Stimulated activated naive CD4-positive, alpha-beta T cell (primary cell): ENCODE measurements around the gene GPRIN3.
"Not testable (repeated sequence)": the region's sequence is repeated elsewhere in the genome, so short reads cannot be mapped to it uniquely, and the experiment has no call there.

ENCODE experiments used
- DNase-seq, 6 experiments: peaks; one replicate each; lab custom pipeline; 2025; lab: John Stamatoyannopoulos, UW

Gene GPRIN3

DNA sequence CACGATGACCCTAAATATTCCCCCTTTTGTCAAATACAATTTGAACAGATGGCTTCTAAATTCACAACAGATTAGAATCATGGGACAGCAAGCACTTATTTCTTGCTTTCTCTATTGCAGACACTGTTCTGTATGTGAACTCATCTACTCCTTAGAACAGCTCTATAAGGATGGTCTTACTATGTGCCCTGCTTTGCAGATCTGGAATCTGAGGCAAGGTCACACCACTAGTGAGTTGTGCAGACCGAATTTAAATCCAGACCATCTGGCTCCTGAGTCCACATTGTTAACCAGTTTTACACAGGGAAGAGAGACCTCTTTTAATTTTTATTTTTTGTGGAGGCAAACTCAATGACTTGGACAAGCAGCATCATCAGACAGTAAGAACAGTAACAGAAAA, 50.2 kb downstream of the GPRIN3 start:
- DNase-seq = no peak

DNA sequence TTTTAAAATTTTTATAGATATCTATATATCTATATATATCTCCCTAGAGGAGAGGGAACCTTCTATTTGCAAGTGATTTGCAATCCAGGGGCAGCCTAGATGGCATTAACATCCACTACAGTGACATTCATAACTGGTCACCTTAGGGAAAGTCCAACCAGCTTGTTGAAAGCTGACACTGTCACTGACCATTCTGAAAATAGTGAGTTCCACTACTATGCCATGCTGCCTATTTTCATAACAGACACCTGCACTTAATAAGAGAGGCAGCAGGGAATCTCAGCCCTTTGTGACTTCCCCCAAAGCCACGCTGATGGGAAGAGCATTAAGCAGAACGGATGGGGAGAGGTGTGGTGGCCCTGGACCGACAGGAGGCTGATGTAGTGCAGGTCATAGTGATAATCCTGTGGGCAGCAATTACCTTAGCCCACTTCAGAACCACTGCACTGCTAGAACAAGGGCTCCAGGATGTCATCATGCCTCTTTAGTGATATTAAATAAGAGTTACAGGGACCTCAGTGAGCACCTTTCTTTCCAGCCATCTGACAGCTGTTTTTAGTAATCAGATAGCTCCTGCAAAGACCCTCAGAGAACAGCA, 51.3 kb downstream of the GPRIN3 start:
- DNase-seq = no peak

DNA sequence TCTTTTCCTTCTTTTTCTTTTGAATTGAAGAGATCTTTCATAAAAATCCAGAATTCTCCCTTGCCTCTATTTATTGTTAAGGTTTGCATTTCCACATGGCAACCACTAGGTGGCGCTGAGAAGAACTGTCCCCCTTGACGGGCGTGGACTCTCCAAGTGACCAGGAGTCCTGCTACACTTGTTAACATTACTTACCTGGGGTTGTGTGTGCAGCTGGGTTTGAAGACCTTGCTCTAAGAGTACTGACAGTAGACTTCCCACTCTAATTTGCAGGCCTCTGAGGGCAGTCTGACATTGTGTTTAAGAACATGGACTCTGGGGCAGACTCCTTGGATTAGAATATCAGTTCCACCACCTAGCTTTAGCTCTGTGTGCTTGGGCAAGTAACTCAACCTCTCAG, 52.8 kb downstream of the GPRIN3 start:
- peak in 4 of 6 experiments; percentile 12 to 60 (median 34) for DNase-seq

DNA sequence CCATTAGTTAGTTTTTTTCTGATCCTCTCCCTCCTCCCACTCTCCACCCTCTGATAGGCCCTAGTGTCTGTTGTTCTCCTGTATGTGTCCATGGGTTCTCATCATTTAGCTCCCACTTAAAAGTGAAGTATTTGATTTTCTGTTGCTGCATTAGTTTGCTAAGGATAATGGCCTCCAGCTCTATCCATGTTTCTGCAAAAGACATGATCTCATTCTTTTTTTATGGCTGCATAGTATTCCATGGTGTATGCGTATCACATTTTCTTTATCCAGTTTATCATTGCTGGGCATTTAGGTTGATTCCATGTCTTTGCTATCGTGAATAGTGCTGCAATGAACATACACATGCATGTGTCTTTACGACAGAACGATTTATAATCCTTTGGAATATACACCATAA, 53.3 kb downstream of the GPRIN3 start:
- DNase-seq = not testable (repeated sequence)

DNA sequence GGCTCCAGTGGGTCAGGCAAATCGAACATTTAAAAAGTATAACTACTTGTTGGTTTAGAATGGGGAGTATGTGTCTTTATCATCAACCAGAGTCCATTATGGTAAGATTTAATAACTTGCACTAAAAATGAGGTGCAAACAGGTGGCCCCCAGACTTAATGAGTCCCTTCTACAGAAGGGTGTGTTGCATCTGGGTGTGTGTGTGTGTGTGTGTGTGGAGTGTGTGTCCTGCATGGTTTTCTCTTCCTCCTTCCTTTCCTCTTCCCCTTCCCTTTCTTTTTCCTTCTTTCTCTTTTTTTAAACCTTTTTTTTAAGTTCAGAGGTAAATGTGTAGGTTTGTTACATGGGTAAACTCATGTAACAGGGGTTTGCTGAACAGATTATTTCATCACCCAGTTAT, 53.7 kb downstream of the GPRIN3 start:
- no peak for DNase-seq

DNA sequence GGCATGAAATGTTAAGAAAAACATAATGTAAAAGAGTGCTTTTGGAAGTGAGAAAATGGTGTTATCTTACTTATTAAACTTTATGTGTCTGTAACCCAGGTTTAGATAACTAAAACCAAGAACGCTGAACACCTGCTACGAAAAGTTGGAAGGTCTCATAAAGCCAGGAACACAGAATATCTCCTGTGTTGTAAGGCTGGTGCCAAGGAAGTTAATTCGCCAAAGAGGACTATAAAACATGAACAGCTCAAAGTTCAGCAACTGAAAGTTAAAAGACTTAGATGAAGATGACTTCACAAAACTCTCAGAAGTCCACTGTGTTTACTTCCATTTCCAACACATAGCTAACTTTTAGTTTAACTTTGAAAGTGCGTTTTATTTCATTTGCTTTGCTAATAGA, 54.3 kb downstream of the GPRIN3 start:
- DNase-seq = no peak

DNA sequence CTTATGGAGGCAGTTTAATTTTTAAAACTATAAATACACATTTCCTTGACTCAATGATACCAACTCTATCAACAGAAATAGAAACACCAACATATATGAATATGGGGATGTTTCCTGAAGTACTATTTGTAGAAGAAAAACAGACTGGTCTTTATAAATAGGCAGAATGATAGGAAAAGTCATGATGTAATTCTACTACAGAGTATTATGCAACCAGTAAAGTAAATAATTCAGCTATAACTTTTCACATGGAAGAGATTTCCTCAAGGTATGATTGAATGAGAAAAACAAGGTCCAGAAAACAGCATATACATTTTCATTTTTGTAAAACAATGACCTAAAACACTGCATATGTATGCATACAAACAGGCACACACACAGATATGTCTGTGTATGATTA, 56.2 kb downstream of the GPRIN3 start:
- DNase-seq = no peak

DNA sequence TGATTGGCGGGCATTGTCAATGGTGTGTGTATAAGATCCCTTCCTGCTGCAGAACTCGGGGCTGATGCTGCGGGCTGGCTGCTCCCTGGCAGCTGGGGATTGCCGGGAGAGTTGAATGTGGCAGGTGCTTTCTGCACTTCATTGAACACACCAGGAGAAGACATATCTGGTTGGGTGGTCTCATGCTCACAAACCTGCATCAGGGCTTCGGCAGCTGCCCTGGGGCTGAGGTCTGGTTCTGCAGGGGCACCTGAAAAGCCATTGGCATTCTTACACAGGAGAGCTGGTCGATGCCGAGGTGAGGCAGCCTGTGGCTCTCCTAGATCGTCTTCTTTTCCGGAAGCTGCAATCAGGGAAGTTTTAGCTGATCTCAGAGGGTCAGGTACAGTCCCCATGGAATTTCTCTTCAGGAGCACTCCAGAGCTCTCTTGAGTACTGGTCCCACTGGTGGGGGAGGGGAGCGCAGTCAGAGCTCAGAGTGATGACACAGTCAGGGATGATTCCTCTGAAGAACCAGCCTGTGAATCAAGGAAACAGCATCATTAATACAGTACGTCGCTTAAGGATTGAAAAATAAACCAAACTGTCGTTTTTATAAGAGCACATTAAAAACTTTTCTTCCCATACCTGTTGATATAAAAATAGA, 57.8 kb downstream of the GPRIN3 start:
- DNase-seq = no peak

DNA sequence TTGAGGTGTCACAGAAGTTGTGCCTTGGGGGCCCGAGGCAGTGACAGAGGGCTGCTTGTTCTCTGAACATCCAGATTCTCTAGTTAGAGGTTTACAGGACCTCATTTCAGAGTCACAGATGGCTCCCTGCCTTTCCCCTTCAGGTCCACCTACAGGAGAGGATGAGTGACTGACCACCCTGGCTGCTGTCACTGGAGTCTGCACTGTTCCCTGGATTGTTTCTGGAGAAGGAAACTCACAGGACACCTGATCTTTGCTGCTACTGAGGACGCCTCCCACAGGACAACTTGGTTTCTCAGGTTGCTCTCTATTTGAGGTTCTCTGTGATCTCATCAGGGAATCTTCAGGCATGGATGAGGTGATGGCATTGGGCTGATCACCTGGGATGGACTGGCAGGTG, 58.3 kb downstream of the GPRIN3 start:
- no peak for DNase-seq

DNA sequence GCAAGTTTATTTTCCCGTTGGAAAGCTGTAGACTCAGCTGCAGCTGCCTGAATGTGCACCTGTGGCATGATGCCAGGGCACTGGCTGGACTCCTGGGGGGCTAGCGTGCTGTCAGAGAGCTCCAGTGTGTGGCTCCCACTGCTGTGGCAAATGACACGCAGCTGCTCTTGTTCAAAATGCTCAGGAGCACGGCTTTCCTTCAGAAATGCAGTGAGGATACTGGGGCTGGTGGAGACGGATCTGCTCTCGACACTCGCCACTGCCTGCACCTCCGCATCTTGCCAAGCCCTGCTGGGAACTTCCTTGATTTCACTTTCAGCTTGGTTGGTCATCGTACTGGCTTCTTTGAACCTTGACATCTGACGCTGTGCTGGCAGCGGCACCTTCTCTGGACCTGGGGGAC, 58.7 kb downstream of the GPRIN3 start:
- no peak for DNase-seq

DNA sequence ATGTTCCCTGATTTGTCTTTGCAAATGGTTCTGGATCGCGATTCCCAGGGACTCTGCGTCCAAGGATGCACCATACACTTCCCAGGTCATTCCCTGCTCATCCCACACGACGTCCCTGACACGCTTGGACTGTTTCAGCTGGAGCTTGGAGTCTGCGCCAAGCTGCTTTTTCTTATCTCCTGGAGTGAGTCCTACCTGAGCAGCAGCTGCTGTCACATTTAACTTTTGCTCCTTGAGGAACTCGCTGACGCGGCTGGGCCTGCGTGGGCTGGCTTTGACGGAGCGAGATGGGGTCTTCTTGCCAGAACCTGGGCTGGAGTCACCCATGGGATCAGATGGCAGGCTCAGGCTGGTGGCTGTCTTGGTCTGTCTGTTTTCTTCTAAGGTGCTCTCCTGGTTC, 59.6 kb downstream of the GPRIN3 start:
- DNase-seq = no peak

DNA sequence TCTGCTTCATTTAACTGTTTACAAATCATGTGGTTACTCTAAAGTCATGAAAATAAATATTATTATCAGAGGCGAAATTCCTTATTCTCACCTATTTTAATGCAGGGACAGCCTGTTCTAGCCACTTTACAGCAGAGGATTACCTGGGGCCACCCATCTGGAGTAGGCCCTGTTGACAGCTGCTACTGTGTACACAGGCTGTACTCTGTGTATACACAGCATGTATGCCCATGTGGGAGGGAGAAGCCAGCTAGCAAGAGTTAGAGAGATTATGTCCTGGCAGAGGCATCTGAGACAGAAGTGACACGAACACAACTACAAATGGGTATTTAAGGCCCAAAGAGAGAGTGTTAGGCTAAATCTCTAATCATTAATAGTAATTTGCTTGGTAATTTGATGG, 62.1 kb downstream of the GPRIN3 start:
- DNase-seq = no peak

DNA sequence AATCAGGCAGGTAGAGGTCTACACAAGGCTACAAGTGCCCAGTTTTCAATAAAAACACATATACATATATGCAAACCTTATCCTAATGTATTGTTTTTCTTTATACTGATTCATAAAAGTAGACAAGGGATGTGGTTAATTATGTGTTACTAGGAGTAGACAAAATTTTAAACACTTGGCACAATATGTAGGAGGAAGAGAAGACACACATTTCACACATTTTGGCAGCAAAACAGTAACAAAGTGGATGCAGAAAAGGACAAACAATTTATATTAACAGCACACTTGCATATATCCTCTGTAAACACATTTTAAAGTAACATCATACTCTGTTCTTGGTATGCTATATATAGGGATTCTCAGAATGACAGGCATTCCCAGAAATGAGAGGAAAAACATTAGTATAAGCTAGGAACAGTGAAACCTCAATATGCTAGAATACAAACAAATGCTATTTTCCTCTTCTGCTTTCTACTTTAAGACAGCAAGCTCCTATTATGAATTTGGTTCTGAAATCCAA, 63.8 kb downstream of the GPRIN3 start:
- no peak for DNase-seq

DNA sequence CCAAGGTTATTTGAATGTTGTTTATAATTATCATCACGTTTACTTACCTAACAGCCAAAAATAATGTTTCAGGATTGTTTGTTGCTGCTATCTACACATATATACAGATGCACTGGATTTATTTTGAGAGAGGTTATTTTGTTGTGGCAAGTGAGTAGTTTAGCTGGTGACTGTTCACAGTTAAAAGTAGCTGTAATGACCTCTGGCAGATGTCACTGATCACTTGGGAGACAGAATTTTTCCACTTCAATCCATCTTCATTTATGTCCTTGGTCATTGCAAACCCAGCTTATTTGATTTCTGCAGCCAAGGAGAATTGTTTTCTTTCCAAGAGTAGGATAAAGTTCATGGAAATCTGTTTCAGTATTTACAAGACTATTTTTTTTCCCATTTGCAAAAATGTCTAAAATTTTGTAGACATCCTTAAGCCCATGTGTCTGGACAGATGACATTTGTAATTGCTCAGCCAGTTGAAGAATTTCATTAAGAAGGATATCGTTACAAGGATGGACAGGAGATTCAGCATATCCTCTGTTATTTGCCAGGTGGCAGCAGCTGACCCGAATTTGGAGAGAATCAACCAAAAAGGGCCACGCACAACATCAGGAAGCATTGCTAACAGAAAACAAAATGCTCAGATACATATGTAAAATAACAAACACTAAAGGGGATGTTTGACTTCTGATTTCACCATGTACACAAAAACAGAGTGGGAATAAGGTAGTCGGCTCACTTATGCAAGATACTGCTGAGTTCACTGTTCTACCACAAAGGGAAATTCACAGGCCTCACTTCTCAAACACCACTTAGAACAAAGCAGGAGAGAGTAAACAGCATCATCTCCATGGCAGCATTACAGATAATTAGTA, 64.5 kb downstream of the GPRIN3 start:
- DNase-seq = peak in 3 of 6 experiments; percentile 12 to 44 (median 32)

DNA sequence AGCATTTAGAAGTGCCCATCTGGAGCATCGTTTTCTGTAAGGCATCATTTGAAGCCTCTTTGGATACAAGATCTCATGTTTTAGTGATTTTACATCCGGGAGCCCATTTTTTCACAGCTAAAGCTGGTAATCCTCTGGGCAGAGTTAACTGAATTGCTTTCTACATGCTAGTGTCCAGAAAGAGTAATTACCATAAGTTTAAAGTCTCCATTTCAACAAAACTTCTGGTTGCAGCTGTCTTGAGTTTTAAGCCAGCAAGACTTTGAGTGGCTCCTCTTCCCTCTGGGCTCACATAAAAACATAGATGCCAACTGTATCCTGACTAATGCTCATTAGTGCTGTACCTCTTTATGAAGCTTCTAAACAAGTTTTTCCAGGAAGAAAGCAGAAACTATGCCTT, 65.4 kb downstream of the GPRIN3 start:
- no peak for DNase-seq

DNA sequence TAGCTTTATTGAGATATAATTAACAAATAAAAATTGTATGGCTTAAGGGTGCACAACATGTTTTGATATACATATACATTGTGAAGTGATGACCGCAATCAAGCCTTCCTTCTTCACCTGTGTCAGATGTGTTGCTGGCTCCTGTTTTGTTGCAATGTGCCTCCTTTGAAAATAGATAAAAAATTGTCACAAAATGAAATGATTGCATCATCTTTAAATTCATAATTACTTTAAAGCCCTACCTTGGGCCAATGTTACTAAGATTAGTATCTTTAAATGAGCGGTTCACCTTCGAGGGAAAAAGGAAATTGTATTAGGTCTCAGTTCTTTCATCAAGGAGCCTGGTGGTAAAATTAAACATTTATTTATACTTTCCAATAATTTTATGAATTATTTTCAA, 77.3 kb downstream of the GPRIN3 start:
- no peak for DNase-seq

DNA sequence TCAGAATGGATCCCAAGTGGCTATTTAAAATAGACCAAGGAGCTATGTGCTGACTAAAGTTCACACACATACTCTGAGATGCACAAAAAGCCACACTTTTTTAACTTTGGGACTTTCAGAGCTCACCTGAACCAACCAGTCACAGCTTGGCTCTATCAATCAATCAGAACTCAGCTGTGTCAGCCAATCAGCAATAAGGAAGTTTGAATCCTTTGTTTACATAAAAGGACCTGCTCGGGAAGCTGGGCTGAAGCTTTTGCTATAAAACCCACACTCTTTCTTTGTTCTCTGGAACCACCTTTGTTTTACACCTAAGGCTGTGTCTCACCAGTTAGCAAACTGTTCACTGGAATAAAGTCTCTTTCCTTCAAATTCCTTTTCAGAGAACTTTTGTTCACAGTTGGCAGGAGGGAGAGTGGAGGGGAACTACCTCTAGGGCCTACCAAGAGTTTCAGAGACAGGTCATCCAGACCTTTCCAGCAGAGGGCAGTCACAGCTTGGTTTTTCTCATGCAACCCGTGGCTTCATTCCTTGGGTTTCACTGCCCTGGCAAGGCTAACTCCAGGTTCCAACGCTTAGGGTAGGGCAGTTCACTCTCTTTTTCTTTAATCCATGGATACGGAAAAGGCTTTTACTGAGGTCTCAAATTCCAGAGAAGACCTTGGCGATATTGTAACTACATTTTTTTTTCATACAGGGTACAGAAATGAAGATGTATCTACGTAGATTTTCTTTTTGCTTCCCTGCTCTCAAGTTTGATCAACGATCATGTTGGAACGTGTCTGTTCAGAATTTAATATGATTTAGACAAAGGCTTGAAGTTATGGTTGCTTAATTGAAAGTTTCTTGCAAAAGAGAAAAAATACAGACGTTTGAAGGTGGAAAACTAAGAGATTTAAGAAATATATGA, 80.7 kb downstream of the GPRIN3 start:
- DNase-seq = peak; percentile 4 to 80 (median 60)

DNA sequence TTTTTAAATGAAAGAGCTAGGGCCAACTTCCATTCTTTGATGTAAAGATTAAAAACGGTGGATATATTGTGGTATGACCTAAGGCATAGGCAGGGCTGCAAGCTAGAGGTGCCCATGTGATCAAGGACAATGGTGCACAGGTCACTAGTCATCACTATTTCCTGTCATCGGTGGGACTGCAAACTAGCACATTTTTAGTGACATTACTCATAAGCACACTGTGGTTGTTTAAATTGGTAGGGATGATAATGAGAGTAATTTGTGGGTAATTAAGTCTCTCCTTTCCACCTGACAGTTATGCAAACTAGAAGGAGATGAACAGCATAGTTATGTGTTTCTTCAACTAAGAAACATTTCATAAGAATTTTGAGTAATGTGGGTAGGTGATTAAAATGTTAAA, 85.4 kb downstream of the GPRIN3 start:
- no peak for DNase-seq

DNA sequence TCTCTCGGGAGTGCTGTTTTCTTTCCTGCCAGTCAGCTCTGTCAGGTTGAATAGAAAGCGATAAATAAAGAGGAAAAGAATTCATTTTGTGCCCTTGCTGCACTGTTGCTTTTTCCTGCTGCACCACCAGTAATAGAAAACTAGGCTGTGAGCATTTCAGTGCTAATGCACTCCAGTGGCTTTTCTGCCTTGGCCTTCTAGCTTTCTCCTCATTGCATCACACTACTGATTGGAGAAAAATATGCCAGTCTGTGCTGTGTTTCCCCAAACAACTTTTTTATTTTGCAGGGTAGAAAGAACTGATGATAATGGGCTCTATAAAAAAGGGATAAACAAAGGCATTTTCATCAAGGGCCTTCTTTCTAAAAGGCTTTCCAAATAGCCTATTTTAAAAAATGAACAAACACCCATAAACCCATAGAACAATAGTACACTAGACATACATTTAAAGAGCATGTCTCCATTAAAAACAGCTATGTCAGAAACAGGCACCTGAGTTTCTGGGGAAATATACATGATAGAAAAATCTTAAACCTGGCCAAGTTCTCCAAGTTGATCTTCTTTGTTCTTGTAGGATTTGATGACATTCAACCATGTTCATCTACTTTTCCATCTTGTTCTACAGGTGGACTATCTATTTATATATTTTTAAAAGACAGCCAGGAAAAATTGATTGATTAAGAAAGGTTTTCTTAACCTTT, 86.3 kb downstream of the GPRIN3 start:
- DNase-seq = no peak

DNA sequence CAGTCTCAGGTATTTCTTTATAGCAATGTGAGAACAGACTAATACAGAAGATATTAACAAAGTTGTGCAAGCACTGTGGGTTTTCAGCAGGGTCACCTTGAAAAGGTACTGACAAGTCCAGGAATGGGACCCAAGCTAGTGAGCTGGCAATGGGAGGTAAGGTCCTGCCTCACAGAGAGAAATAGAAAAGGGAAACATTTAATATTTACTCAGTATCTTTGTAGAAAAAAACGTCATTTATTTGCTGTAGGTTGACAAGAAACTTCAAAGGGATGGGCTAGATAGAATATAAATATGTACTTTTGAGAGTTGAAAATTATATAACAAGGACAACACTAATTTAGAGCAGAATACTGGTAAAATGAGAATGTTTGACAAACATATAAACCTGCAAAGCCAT, 89.0 kb downstream of the GPRIN3 start:
- no peak for DNase-seq

DNA sequence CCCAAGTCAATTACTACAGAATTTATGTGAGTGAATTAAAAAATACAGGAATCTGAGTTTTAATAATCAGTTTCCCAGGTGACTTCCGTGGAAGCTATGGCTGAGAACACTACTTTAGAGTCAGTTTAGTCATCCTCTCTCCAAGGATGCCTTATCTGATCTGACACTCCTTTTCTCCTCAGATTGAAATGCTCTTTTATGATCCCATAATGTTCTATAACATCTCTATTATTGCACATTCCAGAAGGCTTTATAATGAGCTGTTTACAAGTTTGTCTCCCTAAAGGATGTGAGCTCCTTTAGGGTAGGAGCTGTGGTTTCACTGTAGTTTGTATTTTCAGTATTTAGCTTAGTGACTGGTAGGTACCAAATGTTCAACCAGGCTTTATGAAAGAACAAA, 90.0 kb downstream of the GPRIN3 start:
- DNase-seq = no peak
